ENCODE results near the gene ZNF582. TPM values are rescaled to one million over a fixed set of nuclear protein-coding genes. Genes with fewer than 3 reads are reported as not detected.

The ZNF582 gene
- total RNA-seq, 4 donors from 2014 or later: 7.5 to 14.1 (median 8.6) TPM

- Histone ChIP-seq H3K4me1 (no peaks in the 10 kb centered on the region), H3K9me3 (peaks cover 0 to 28% of the 10 kb centered on the region in 2 donors), H3K27me3 (no peaks in the 10 kb centered on the region), H3K27ac (no peak overlapping the region), H3K4me3 (no peak overlapping the region), H3K36me3 (no peaks in the 10 kb centered on the region)
- intact Hi-C loops (cut with DNase I; ENCODE audit: low total_unique reads): no loop called here
- DNase-seq: no peak
- no peak for TF ChIP-seq POLR2A (IDR thresholded peaks at IDR 0.05)
- peak in 3 of 4 experiments; percentile 10 to 35 (median 33) for TF ChIP-seq CTCF (IDR thresholded peaks at IDR 0.05)
These were observed 59.8 kb downstream of the ZNF582 start for GRCh38 chr19:56333506-56333905.

Other genes starting within 250 kb of the ZNF582 start
- not detected for gene GALP, start 217.5 kb downstream of the ZNF582 start, total RNA-seq
- gene ZSCAN5B, start 195.8 kb downstream of the ZNF582 start, total RNA-seq: not detected
- gene ZSCAN5C, start 191.3 kb downstream of the ZNF582 start, total RNA-seq: not detected
- gene EDDM13, start 120.8 kb downstream of the ZNF582 start, total RNA-seq: not detected
- 10 to 100 TPM in 2 of 4 donors, 1 to 10 TPM in 2; 1.3 to 20.7 (median 12.3) TPM for gene ZSCAN5A, start 78.7 kb downstream of the ZNF582 start, total RNA-seq
- 10 to 100 TPM in 3 of 4 donors, 1 to 10 TPM in 1; 1.5 to 25.1 (median 14.4) TPM for gene ZNF583, start 10.8 kb upstream of the ZNF582 start, total RNA-seq
- gene ZNF667, start 83.8 kb upstream of the ZNF582 start, total RNA-seq: 10 to 100 TPM in 1 of 4 donors, 1 to 10 TPM in 3; 2.3 to 20.7 (median 8.2) TPM
- gene ZNF471, start 114.3 kb upstream of the ZNF582 start, total RNA-seq: 10 to 100 TPM in 2 of 4 donors, 1 to 10 TPM in 2; 5.6 to 19.4 (median 10.5) TPM
- gene ZFP28, start 145.4 kb upstream of the ZNF582 start, total RNA-seq: 10 to 100 TPM in 3 of 4 donors, 1 to 10 TPM in 1; 6.1 to 45.3 (median 17.7) TPM
- gene ZNF470, start 173.9 kb upstream of the ZNF582 start, total RNA-seq: 10 to 100 TPM in 2 of 4 donors, 1 to 10 TPM in 2; 7.5 to 11.0 (median 9.7) TPM
- gene ZNF71, start 201.8 kb upstream of the ZNF582 start, total RNA-seq: 10 to 100 TPM; 10.3 to 31.3 (median 13.6) TPM
- gene SMIM17, start 249.6 kb upstream of the ZNF582 start, total RNA-seq: 1 to 10 TPM in 1 of 4 donors, under 1 TPM in 2, not detected in 1; 0.70 to 1.2 (median 0.88) TPM